ENCODE measurements around the gene CFAP92. TPM values are rescaled to one million over a fixed set of nuclear protein-coding genes. Genes with fewer than 3 reads are reported as not detected.

CFAP92 gene
- total and polyA plus RNA-seq, 2 donors (not counting 3 experiments of a cell fraction or from before 2014, with no cell fraction given) = 0.04 to 0.62 TPM

DNA sequence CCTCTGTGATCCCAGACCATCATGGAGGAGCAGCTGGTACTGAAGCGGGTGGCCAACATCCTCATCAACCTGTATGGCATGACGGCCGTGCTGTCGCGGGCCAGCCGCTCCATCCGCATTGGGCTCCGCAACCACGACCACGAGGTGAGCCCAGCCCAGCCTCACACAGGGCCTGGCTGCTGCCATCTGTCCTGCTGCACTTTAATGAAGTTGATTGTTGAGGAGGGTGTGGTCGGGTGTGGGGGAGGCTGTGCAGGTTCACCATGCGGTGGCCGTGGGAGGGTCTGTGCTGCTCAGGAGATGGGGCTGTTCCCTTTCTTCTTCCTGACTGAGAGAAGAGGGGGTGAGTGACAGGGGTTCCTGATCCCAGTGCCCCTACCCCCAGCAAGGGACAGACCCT, 83.9 kb downstream of the CFAP92 start:
- Histone ChIP-seq H3K9me1 (replicated peaks; ENCODE audit: control insufficient read depth, extremely low read depth, insufficient read depth, low read length) (no peaks in the 10 kb centered on the region), H2AFZ (ENCODE audit: low read depth, low read length) (no peak overlapping the region), H3K79me2 (ENCODE audit: control insufficient read depth, insufficient read depth, low read length) (no peaks in the 10 kb centered on the region), H3K4me1 (ENCODE audit: control insufficient read depth, extremely low read depth, insufficient read depth, low read length) (no peaks in the 10 kb centered on the region), H4K20me1 (replicated peaks; ENCODE audit: control insufficient read depth, extremely low read depth, insufficient read depth, low read length) (no peaks in the 10 kb centered on the region), H3K27ac (ENCODE audit: insufficient read depth, low read depth, low read length) (no peak overlapping the region), H3K9me3 (replicated peaks; ENCODE audit: control insufficient read depth, insufficient read depth, low read length) (no peaks in the 10 kb centered on the region), H3K9ac (replicated peaks; ENCODE audit: extremely low read depth, insufficient read depth, low read length) (no peak overlapping the region), H3K4me3 (replicated peaks in 1 of 3; ENCODE audit: insufficient read depth in 1 of 3, low read depth in 1 of 3, low read length in 3 of 3) (no peak overlapping the region), H3K36me3 (ENCODE audit: control insufficient read depth in 2 of 2, extremely low read depth in 1 of 2, insufficient read depth in 2 of 2, low read length in 2 of 2) (peaks cover 7 to 77% of the 10 kb centered on the region in 2 experiments), H3K27me3 (ENCODE audit: control insufficient read depth in 2 of 2, insufficient read depth in 2 of 2, low read length in 2 of 2) (no peaks in the 10 kb centered on the region), H3K4me2 (ENCODE audit: insufficient read depth, low read length) (no peak overlapping the region)
- TF ChIP-seq GATA2 (IDR thresholded peaks at IDR 0.05; ENCODE audit: insufficient read depth, insufficient read length, low read depth, low read length) = no peak
- no peak for TF ChIP-seq JUN (IDR thresholded peaks at IDR 0.05; ENCODE audit: borderline replicate concordance, insufficient read depth, insufficient read length, low read depth)
- no peak for TF ChIP-seq EZH2 (IDR thresholded peaks at IDR 0.05; ENCODE audit: borderline replicate concordance, low read depth, low read length, severe bottlenecking)
- no peak for TF ChIP-seq MYC (IDR thresholded peaks at IDR 0.05; ENCODE audit: low read depth, low read length)
- TF ChIP-seq MAX (IDR thresholded peaks at IDR 0.05; ENCODE audit: insufficient read depth, insufficient read length) = no peak
- no peak for TF ChIP-seq POLR2AphosphoS5 (IDR thresholded peaks at IDR 0.05; ENCODE audit: insufficient read depth, low read depth, low read length)
- intact Hi-C loops (cut with micrococcal nuclease) (no loop called here), dilution Hi-C loops (cut with MboI; ENCODE audit: extremely low pct_ligation_motif_present, low sequenced_read_pairs) (loop anchor here (25.0 kb wide), 1 partner anchor 202 kb away; the partner anchor contains the start of gene RAB43)
- POLR2A ChIA-PET = no interaction called here
- CTCF ChIA-PET = no interaction called here
- FAIRE-seq = no peak
- no TSS peak for BruUV-seq (replicated peaks)
- DNase-seq (ENCODE audit: low read depth, low spot score) = no peak

GRCh38 chr3:128908951-128909350, 84.9 kb downstream of the CFAP92 start:
- FAIRE-seq = no peak
- dilution Hi-C loops (cut with MboI; ENCODE audit: extremely low pct_ligation_motif_present, low sequenced_read_pairs) = loop anchor here (25.0 kb wide), 1 partner anchor 203 kb away; the partner anchor contains the start of gene RAB43
- CTCF ChIA-PET = interaction anchor here (1.4 kb wide), 1 partner anchor 30 kb away, joined by 3 read pairs; the partner anchor contains the start of gene ACAD9

More at GRCh38 chr3:128908951-128909350, 84.9 kb downstream of the CFAP92 start:
- no peaks in the 10 kb centered on the region for H3K9me1 ChIP-seq (replicated peaks; ENCODE audit: control insufficient read depth, extremely low read depth, insufficient read depth, low read length)
- no peaks in the 10 kb centered on the region for H3K79me2 ChIP-seq (ENCODE audit: control insufficient read depth, insufficient read depth, low read length)
- H3K9me3 ChIP-seq (replicated peaks; ENCODE audit: control insufficient read depth, insufficient read depth, low read length) = no peaks in the 10 kb centered on the region
- intact Hi-C loops (cut with micrococcal nuclease) = no loop called here
- no TSS peak for BruUV-seq (replicated peaks)
- H3K27me3 ChIP-seq (ENCODE audit: control insufficient read depth in 2 of 2, insufficient read depth in 2 of 2, low read length in 2 of 2) = no peaks in the 10 kb centered on the region
- H3K9ac ChIP-seq (replicated peaks; ENCODE audit: extremely low read depth, insufficient read depth, low read length) = no peak overlapping the region
- no peak overlapping the region for H3K4me3 ChIP-seq (replicated peaks in 1 of 3; ENCODE audit: insufficient read depth in 1 of 3, low read depth in 1 of 3, low read length in 3 of 3)
- POLR2A ChIA-PET = no interaction called here
- no peak overlapping the region for H3K4me2 ChIP-seq (ENCODE audit: insufficient read depth, low read length)
- no peaks in the 10 kb centered on the region for H3K4me1 ChIP-seq (ENCODE audit: control insufficient read depth, extremely low read depth, insufficient read depth, low read length)
- peaks cover 7 to 74% of the 10 kb centered on the region in 2 experiments for H3K36me3 ChIP-seq (ENCODE audit: control insufficient read depth in 2 of 2, extremely low read depth in 1 of 2, insufficient read depth in 2 of 2, low read length in 2 of 2)
- H2AFZ ChIP-seq (ENCODE audit: low read depth, low read length) = no peak overlapping the region
- DNase-seq (ENCODE audit: low read depth, low spot score) = no peak
- H3K27ac ChIP-seq (ENCODE audit: insufficient read depth, low read depth, low read length) = no peak overlapping the region
- TF ChIP-seq FOS (IDR thresholded peaks at IDR 0.05; ENCODE audit: borderline replicate concordance, insufficient read depth, low read length) (no peak), MAX (IDR thresholded peaks at IDR 0.05; ENCODE audit: insufficient read depth, insufficient read length) (no peak), EZH2 (IDR thresholded peaks at IDR 0.05; ENCODE audit: borderline replicate concordance, low read depth, low read length, severe bottlenecking) (no peak), POLR2A (IDR thresholded peaks at IDR 0.05; ENCODE audit: low read depth, low read length) (no peak), MYC (IDR thresholded peaks at IDR 0.05; ENCODE audit: low read depth, low read length) (no peak), POLR2AphosphoS5 (IDR thresholded peaks at IDR 0.05; ENCODE audit: insufficient read depth, low read depth, low read length) (no peak), JUN (IDR thresholded peaks at IDR 0.05; ENCODE audit: borderline replicate concordance, insufficient read depth, insufficient read length, low read depth) (no peak), GATA2 (IDR thresholded peaks at IDR 0.05; ENCODE audit: insufficient read depth, insufficient read length, low read depth, low read length) (no peak)
- TF ChIP-seq, protein P1, sequence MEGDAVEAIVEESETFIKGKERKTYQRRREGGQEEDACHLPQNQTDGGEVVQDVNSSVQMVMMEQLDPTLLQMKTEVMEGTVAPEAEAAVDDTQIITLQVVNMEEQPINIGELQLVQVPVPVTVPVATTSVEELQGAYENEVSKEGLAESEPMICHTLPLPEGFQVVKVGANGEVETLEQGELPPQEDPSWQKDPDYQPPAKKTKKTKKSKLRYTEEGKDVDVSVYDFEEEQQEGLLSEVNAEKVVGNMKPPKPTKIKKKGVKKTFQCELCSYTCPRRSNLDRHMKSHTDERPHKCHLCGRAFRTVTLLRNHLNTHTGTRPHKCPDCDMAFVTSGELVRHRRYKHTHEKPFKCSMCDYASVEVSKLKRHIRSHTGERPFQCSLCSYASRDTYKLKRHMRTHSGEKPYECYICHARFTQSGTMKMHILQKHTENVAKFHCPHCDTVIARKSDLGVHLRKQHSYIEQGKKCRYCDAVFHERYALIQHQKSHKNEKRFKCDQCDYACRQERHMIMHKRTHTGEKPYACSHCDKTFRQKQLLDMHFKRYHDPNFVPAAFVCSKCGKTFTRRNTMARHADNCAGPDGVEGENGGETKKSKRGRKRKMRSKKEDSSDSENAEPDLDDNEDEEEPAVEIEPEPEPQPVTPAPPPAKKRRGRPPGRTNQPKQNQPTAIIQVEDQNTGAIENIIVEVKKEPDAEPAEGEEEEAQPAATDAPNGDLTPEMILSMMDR (IDR thresholded peaks at IDR 0.05; ENCODE audit: extremely low read depth in 1 of 2, insufficient read depth in 1 of 2, low read depth in 1 of 2, low read length in 2 of 2) = no peak
- no peaks in the 10 kb centered on the region for H4K20me1 ChIP-seq (replicated peaks; ENCODE audit: control insufficient read depth, extremely low read depth, insufficient read depth, low read length)
